Lung microvascular endothelial cell (primary cell): ENCODE measurements around the gene NEB. TPM values are rescaled to one million over a fixed set of nuclear protein-coding genes. Genes with fewer than 3 reads are reported as not detected.

Experiments used
- DNase-seq, 2 donors: peaks; one replicate each; pipeline versions ENCODE4 v3.0.0 to v3.0.0-alpha.2; 2010; ENCODE audit warnings: low read depth in 2 of 2
- total RNA-seq: library from RNA; depleted of rRNA; stranded (reverse); fragments of >200 nt; gene quantifications from 2 replicates; pipeline ENCODE4 v1.2.1, GENCODE V29; 2014

The NEB gene, protein sequence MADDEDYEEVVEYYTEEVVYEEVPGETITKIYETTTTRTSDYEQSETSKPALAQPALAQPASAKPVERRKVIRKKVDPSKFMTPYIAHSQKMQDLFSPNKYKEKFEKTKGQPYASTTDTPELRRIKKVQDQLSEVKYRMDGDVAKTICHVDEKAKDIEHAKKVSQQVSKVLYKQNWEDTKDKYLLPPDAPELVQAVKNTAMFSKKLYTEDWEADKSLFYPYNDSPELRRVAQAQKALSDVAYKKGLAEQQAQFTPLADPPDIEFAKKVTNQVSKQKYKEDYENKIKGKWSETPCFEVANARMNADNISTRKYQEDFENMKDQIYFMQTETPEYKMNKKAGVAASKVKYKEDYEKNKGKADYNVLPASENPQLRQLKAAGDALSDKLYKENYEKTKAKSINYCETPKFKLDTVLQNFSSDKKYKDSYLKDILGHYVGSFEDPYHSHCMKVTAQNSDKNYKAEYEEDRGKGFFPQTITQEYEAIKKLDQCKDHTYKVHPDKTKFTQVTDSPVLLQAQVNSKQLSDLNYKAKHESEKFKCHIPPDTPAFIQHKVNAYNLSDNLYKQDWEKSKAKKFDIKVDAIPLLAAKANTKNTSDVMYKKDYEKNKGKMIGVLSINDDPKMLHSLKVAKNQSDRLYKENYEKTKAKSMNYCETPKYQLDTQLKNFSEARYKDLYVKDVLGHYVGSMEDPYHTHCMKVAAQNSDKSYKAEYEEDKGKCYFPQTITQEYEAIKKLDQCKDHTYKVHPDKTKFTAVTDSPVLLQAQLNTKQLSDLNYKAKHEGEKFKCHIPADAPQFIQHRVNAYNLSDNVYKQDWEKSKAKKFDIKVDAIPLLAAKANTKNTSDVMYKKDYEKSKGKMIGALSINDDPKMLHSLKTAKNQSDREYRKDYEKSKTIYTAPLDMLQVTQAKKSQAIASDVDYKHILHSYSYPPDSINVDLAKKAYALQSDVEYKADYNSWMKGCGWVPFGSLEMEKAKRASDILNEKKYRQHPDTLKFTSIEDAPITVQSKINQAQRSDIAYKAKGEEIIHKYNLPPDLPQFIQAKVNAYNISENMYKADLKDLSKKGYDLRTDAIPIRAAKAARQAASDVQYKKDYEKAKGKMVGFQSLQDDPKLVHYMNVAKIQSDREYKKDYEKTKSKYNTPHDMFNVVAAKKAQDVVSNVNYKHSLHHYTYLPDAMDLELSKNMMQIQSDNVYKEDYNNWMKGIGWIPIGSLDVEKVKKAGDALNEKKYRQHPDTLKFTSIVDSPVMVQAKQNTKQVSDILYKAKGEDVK (N-terminal part only)
- 0.65 and 0.99 TPM in 2 replicates for total RNA-seq

DNA sequence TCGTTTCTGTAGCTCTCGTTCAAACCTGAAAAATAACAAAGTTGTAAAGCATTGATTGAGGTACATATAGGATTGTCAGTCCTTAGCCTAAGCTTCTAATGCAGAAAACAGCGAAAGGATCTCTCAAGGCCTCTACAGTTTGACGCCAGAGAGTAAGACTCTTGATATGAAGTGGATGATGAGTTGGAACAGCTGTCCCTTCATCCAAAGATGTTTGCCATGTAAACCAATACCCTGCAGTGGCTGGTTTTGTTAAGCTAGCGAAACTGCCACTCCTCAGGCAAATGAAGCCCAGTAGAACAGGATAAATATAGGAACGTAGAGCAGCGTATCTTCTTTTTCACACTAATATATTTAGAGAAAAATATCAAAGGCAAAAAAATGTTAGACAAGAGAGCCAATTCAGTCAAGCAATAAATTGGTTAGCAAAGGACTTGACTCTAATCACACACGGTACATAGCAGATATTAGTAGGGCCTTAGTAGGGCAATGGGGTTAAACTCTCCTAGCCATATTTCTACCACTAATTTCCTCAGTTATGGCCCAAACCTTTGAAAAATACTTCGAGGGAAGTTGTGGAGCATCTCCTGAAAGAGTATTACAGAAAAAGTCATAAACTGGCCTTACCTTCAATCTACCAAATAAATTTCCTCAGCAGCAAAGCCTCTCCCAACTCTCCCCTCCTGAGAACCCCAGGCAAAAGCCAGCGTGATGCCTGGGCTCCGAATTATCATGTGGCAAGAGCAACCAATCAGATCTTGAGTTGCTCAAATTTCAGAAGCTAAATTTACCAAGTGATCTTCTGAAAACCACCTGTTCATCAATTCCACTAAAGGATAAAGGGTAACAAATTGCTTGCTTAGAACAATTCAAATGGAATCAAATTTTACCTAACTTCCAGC is at the start of gene NEB:
TSS of gene NEB (minus strand) at position 706 of the 902 bp plus-strand sequence. CDS start 1,320 bp downstream, outside the sequence.
- no peak for DNase-seq

DNA sequence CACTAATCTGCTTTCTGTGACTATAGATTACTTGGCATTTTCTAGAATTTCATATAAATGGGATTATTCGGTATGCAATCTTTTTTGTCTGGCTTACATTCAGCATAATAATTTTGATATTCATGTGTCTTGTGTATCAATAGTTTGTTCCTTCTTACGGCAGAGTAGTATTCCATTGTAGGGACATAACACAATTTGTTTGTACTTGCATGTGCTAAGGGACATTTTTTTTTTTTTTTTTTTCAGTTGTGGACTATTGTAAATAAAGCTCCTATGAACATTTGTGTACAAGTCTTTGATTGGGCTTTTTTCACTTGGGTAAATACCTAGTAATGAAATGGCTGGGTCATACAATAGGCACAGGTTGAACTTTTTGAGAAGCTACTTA is 48.9 kb upstream of the NEB start:
- no peak for DNase-seq

DNA sequence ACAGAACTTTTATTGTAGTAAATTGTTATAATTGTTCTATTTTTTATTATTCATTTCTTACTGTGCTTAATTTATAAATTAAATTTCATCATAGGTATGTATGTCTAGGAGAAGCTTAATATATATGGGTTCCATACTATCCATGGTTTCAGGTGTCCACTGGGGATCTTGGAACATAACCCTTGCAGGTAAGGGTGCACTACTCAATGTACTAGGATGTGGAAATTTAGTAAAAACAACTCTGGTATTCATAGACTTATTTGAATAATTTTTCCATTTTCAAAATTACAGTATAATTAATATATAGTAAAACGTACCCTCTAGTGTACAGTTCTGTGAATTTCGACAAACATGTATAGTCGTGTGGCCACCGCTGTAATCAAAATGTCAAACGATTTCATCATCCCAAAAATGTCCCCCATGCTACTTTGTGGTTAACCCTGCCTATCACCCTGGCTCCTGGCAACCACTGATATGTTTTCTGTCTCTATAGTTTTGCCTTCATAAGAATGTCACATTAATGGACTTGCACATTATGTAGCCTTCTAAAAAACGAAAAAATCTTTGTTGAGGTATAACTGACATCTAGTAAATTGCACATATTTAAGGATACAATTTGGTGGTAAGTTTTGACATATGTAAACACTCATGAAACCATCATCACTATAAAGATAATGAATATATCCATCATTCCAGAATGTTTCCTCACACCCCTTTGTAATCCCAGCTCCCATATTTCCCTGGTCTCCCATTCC is 48.3 kb upstream of the NEB start:
- no peak for DNase-seq

DNA sequence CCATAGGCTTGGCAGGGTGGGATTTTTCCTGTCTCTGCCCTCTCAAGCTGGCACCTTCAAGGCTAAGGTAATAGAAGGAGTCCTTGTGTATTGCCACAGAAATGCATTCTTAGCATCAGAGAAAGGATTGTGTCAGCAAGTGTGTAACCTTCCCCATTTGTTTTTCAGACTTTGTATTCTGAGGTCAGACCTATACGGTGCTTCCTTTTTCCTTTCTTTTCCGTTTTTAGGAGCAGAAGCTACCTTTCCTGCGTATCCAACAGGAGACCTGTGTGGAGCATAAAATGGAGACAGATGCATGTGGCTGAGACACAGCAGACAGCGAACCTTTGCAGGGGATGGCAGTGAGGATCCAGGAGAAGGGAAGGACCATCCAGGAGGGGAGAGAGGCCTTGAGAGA is 47.4 kb upstream of the NEB start:
- DNase-seq, result no peak

DNA sequence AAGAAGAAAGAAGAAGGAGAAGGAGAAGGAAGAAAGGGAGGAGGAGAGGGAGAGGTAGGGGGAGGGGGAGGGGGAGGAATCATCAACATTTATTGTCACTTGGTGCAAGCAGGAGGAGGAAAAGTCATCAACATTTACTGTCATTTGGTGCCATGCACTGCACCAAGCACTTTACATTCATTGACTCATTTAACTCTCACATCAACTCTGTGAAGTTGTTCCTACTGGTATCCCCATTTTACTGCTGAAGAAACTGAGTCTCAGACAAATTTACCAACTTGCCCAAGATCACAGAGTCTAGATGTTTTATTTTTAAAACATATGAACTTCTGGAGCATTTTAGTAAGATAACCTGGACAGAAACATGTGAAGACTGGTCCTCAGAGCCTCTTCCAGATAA is 46.7 kb upstream of the NEB start:
- no peak for DNase-seq

DNA sequence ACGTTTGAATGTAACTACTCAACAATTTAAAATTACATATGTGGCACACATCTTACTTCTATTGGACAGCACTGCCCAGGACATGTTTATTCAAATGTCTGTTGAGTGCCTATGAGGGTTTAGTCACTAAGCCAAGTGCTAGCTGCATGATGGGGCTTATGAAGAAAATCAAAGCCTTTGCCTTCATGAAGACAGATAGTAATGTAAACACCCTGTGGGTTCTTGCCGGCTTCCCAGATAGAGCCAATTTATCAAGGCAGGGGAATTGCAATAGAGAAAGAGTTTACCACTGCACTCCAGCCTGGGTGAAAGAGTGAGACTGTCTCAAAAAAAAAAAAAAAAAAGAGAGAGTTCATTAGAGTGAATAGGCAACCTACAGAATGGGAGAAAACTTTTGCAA is 43.7 kb upstream of the NEB start:
- DNase-seq, result no peak

DNA sequence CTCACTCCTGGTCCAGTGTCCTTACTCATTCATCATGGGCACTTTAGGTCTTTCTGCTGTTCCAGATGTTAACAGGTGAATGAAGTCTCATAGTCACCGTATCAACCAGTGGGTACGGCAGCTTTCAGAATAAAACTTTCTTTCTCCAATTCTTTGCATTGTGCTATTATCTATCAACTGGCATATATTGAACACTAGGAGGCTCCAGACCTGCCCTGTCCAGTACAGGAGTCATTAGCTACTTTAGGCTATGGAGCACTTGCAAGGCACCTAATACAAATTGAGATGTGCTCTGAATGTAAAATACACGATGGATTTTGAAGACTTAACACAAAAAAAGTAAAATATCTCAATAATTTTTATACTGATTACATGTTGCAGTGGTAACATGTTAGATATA is 43.2 kb upstream of the NEB start:
- DNase-seq, result peak in 1 of 2 donors; percentile 15

DNA sequence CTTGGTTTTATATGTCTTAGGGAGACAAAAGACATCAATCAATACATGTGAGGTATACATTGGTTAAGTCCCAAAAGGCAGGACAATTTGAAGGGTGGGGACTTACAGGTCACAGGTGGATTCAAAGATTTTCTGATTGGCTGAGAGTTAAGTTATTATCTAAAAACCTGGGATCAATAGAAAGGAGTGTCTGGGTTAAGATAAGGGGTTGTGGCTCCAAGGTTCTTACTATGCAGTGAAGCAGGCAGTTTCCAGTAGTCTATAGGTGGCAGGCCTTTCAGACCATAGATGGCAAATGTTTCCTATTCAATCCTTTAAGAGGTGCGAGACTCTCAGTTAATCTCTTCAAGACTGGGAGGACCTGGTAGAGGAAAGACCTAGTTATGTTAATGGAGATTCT is 42.1 kb upstream of the NEB start:
- DNase-seq, result no peak

DNA sequence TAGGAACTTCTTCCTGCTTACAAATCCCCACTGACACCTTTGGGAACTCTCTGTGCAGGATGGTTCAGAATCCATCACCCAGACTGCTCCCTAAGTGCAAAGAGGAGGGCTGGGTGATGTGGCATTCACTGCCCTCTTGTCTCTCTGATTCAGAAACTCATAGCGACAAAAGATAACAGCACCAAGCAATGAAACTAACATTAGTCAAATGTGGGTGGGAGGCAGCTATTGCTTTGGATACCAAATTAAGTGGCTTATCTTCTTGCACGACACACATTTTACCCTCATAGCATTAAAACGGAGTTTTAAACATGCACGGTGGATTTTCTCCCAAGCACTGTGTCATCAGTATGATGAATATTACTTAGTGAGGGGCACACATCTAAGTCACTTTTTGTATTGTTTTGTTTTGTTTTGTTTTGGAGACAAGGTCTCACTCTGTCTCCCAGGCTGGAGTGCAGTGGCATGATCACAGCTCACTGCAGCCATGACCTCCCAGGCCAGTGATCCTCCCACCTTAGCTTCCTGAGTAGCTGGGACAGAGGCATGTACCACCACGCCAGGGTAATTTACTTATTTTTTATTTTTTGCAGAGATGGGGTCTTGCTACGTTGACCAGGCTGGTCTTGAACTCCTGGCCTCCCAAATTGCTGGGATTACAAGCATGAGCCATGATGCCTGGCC is 40.9 kb upstream of the NEB start:
- no peak for DNase-seq

DNA sequence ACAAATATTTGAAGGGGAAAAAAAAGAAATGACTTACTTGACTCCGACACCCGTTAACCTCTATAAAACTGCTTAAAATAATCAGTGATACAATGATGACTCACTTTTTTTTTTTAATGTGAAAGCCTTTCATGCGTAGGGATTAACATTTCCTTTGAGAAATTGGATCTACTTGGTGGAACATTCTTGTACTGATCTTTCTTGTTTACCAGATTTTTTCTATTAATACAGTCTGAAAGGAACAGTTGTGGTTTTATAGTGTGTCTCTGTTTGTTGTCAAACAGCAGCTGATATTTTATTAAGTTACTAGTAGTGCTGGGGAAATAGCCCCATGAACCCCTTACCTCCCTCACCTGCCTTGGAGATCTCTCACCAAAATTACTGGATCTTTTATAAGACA is 40.2 kb upstream of the NEB start:
- peak in 1 of 2 donors; percentile 67 for DNase-seq

DNA sequence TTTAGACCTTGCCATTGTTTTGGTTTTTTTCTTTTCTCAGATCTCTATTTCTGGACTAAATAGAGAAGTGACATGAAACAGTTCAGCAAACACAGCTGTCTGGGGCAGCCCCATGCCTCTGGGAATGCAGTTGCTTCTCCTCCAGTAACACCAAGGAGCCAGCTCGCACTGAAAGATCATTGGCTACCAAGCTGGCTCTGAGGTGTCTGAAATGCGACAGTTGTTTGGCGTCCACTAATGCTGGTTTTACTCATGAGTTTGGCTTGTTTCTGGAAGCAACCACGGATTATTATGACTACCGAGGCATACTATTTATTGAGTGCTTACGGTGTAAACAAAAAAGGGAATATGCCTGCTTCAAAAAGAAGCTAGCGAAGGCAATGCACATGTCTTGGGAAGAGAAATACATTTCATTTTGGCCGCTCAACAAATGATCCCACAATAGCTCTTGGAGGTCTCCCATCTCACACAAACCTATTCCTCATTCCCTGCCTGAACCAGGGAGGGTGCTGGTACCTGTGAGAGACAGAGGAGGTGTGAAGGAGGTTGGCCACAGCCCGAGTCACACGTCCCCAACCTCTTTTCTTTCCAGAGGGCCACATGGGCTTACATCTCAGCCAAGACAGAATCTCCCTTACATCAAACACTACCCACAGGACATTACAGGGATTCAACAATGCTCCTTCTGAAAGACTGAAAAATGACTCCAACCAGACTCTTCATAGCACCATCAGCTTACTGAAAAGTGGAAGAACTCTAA is 37.5 kb upstream of the NEB start:
- no peak for DNase-seq

DNA sequence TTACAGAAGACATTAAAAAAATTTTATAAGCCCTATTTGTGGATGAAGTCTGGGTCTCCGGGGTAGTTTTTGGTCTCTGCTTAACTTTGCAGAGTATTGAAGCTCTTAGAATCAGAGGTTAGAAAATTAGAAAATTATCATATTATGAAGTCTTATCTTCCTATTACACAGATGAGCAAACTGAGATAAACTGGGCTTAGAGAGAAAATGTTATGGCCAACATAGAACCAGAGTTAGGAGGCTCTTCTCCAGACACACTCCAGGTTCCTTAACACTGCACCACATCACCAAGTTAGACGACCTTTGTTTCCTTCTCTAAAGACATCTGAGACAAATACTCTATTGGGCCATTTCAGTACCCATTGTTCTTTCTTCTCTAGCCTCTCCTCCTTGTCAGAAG is 36.7 kb upstream of the NEB start:
- no peak for DNase-seq

DNA sequence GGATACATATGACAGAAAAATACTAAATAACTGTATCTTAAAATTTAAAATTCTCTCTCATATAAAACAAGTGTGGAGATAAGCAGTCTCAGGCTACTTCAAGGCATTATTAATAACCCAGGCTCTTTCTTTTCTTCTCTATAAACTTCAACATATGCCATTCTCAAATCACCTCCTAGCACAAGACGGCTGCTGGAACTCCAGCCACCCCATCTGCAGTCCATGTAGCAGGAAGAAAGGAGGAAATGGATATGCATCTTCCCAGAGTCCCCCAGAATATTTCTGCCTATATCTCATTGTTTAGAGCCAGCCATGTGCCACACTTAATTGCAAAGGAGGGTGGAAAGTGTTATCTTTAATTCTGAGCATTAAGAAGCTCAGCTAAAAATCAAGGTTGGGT is 35.3 kb upstream of the NEB start:
- no peak for DNase-seq

DNA sequence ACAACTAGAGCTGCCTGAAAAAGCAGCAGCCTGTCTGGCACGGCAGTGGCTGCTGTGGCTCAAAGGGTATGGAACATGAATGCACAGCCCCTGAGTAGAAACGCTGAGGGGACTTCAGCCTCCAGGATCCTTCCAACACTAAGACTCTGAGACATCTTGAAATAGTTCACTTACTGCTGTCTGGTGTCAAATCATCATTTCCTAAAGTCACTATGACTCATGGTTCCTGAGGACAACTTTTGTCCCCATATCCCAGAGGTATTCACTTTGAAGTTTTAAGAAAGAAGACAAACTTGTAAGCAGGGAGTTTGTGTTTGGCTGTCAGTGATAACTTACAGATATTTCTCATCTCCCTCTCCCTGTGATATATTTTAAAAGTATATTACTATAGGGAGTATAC is 33.3 kb upstream of the NEB start:
- DNase-seq, result peak in 1 of 2 donors; percentile 47

DNA sequence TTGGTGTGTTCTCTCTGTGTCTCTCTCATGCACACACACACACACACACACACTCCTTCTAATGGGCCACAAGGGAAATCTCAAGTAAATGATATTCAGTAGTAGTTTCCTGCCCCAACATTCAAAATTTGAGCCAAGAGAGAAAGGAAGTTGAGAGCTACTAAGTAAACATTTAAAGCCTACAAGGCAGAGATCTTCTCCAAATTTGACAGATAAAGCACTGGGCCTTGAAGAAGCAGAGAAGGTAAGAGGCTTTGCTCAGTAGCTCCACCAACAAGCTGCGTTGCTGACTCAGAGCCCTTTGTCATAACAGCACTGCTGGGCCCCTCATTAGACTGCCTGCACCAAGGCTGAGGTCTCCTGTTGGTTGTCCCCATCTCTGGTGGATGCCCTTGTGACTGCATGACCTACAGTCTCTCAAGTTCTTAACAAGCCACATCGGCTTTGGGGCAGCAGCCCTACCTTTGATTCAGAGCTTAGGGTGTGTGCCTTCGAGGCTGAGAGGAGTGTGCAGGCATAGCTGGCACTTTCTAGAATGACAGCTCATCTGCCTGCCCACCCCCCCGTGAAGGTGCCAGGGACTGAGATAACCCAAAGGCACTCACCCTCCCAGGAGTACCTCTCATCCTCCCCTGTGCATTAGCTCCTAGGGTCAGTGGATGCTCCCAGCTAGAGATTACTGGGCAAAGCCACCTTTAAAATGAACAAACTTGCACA is 32.3 kb upstream of the NEB start:
- peak in 1 of 2 donors; percentile 49 for DNase-seq

DNA sequence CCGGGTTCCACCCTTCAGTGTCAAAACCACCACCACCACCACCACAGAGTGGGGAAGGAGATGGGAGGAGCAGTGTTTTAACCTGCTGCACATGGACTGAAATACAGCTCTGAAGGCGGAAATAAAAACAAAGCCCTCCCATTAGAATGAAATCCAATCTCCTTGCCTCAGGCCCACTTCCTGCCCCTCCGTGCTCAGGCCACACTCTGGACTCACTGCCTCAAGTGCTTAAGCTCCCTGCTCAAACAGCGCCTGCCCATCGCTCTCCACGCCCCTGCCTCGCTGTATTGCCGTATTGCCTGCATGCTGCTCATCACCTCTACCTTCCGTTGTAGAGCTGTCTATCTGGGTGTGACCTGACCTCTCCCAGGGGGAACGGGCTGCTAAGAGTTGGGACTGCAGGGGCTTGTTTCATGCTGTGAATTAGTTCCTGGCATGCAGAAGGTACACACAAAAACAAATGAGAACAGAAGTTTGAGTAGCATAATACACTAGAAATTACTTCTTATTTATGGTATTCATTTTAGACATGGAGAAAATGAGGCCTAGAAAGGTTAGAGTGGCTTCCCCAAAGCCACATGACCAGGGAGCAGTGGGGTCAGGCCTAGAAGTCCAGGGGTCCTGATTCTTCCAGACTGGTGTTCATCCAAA is 31.6 kb upstream of the NEB start:
- DNase-seq, result peak in 1 of 2 donors; percentile 35

DNA sequence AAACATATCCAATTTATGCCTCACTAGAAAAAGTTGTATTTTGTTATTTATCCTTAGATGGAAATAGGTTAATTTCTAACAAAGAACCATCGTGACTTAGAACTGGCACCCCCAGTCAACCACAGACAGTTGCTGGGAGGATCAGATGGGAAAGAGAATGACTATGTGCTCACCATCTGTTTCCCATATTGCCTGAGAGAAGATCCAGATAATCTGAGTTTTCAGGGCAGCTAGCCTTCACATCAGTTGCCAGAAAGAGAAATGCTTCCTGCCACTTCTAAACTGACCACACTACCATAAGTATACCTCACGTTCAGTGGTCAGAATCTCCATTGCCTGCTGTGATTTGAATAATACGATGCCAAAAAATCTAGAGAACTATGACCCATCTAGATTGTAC is 28.4 kb upstream of the NEB start:
- DNase-seq, result no peak

DNA sequence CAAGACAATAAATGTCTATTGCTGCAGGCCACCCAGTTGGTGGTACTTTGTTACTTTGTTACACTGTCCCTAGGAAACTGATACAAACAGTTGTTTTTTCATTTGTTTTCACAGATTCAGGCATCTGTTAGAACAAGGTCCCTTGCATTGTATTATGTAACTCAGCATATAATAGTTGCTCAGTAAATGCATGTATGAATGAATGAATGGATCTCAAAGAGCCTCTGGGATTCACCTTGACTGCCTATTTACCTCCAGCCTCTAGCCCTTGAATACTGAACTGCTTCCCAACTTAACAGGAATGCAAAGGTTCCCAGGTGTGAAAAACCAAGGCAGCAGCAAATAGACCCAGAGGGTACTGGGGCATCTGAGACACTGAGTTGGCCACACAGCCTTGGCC is 27.4 kb upstream of the NEB start:
- no peak for DNase-seq
